Stimulated activated CD4-positive, alpha-beta T cell treated with anti-CD3 and anti-CD28 coated beads, TNF-alpha, amount 100 ng/mL, for 24 hours (primary cell): Measurements from ENCODE around the gene MCRS1.
"Not testable (repeated sequence)": the region's sequence is repeated elsewhere in the genome, so short reads cannot be mapped to it uniquely, and the experiment has no call there.

Experiments
- DNase-seq, 3 experiments: peaks; one replicate each; pipeline ENCODE4 v3.0.0-alpha.2; 2020; ENCODE audit warnings: low read depth in 3 of 3

The MCRS1 gene

GRCh38 chr12:49567611-49568441 is at the start of gene MCRS1:
Gene MCRS1 (minus strand): TSS chr12:49568142. CDS start chr12:49566731, 1,411 bp downstream.
- peak; percentile 80 to 86 (median 85) for DNase-seq

GRCh38 chr12:49616533-49617219 is 48.7 kb upstream of the MCRS1 start:
- DNase-seq, result no peak

GRCh38 chr12:49615725-49616124 is 47.8 kb upstream of the MCRS1 start:
- DNase-seq, result no peak

- no peak for DNase-seq
Measured at GRCh38 chr12:49612210-49612609, 44.3 kb upstream of the MCRS1 start.

- DNase-seq, result not testable (repeated sequence)
Measured at GRCh38 chr12:49610785-49611184, 42.8 kb upstream of the MCRS1 start.

- DNase-seq, result no peak
Measured at GRCh38 chr12:49609875-49610154, 41.9 kb upstream of the MCRS1 start.

- DNase-seq, result no peak
Measured at GRCh38 chr12:49609059-49609874, 41.3 kb upstream of the MCRS1 start.

- not testable (repeated sequence) for DNase-seq
Measured at GRCh38 chr12:49605539-49605938, 37.6 kb upstream of the MCRS1 start, which contains the start of gene FAM186B. Gene FAM186B (minus strand): TSS chr12:49605639. CDS start chr12:49605477, 162 bp downstream.

- no peak for DNase-seq
Measured at GRCh38 chr12:49604856-49605255, 36.9 kb upstream of the MCRS1 start.

- DNase-seq, result no peak
Measured at GRCh38 chr12:49603721-49604120, 35.8 kb upstream of the MCRS1 start.

GRCh38 chr12:49599961-49600360 is 32.0 kb upstream of the MCRS1 start:
- DNase-seq, result no peak

- no peak for DNase-seq
Measured at GRCh38 chr12:49598527-49598926, 30.6 kb upstream of the MCRS1 start.

GRCh38 chr12:49588721-49589516 is 21.0 kb upstream of the MCRS1 start:
- no peak for DNase-seq

GRCh38 chr12:49588281-49588680 is 20.3 kb upstream of the MCRS1 start:
- DNase-seq, result no peak

GRCh38 chr12:49587174-49587908 is 19.4 kb upstream of the MCRS1 start:
- DNase-seq, result no peak

GRCh38 chr12:49585477-49586459 is 17.8 kb upstream of the MCRS1 start:
- DNase-seq, result no peak

- no peak for DNase-seq
Measured at GRCh38 chr12:49584591-49584990, 16.6 kb upstream of the MCRS1 start.

GRCh38 chr12:49583366-49584094 is 15.6 kb upstream of the MCRS1 start:
- no peak for DNase-seq

- no peak for DNase-seq
Measured at GRCh38 chr12:49582850-49583249, 14.9 kb upstream of the MCRS1 start.
